VCaP (cell line): ENCODE data around the gene INSYN2B.
A peak's percentile ranks its signal among the peaks of the same experiment; 100 is the strongest.

Experiments
- H3K27ac ChIP-seq: fragments of 450-650 bp; 2 replicates; pipeline ENCODE4 v1.5.1; 2017
- CTCF ChIP-seq: fragments of 450-650 bp; conservative IDR thresholded peaks from 2 replicates; pipeline ENCODE4 v1.5.1; 2017; ENCODE audit warnings: mild to moderate bottlenecking, moderate library complexity

The INSYN2B gene

GRCh38 chr5:169861934-169862333 lies 118.4 kb downstream of the INSYN2B start:
- H3K27ac ChIP-seq: no peak overlapping the region
- no peak for TF ChIP-seq CTCF

GRCh38 chr5:169861433-169861832 lies 118.9 kb downstream of the INSYN2B start:
- no peak overlapping the region for H3K27ac ChIP-seq
- TF ChIP-seq CTCF: no peak

- no peak for TF ChIP-seq CTCF
- H3K27ac ChIP-seq: no peak overlapping the region
These were observed 119.7 kb downstream of the INSYN2B start for GRCh38 chr5:169860585-169860984.

GRCh38 chr5:169856571-169856970 lies 123.7 kb downstream of the INSYN2B start:
- no peak overlapping the region for H3K27ac ChIP-seq
- TF ChIP-seq CTCF: no peak

- H3K27ac ChIP-seq: no peak overlapping the region
- TF ChIP-seq CTCF: no peak
These were observed 128.9 kb downstream of the INSYN2B start for GRCh38 chr5:169851321-169851850.

GRCh38 chr5:169850409-169850808 lies 129.9 kb downstream of the INSYN2B start:
- no peak overlapping the region for H3K27ac ChIP-seq
- TF ChIP-seq CTCF: peak; percentile 22; the same call in 1 of the 2 replicates

- H3K27ac ChIP-seq: no peak overlapping the region
- no peak for TF ChIP-seq CTCF
These were observed 131.5 kb downstream of the INSYN2B start for GRCh38 chr5:169848792-169849191.

GRCh38 chr5:169848271-169848670 lies 132.0 kb downstream of the INSYN2B start:
- no peak overlapping the region for H3K27ac ChIP-seq
- no peak for TF ChIP-seq CTCF
